PC-9 (cell line): ENCODE results near the gene PWWP2A. TPM values are rescaled to one million over a fixed set of nuclear protein-coding genes. Genes with fewer than 3 reads are reported as not detected.

Source experiments
- BruUV-seq: library from RNA; stranded (reverse); fragments of 400-500 nt; replicated peaks from 2 replicates; lab custom pipeline; 2021; lab: Mats Ljungman, UMichigan
- CTCF ChIA-PET: fragments of 300-600 bp; sonication (Branson Sonifier 250); formaldehyde crosslinking; loops from one replicate; lab custom pipeline; 2022; ENCODE audit warnings: antibody characterized with exemption; lab: Charles Lee
- POLR2A ChIA-PET: fragments of 300-600 bp; sonication (Branson Sonifier 250); formaldehyde crosslinking; loops from one replicate; lab custom pipeline; 2022; ENCODE audit warnings: antibody characterized with exemption; ENCODE audit not compliant: unreplicated experiment; lab: Charles Lee
- DNase-seq, 2 experiments: peaks; one replicate each; pipeline versions ENCODE4 v3.0.0 to v3.0.0-alpha.2; 2015 to 2022; ENCODE audit warnings: mixed read lengths in 1 of 2
- H2AFZ ChIP-seq: fragments of 200-600 bp; sonication (generic); 2 replicates; pipeline ENCODE4 v1.8.1; 2017; ENCODE audit warnings: antibody characterized with exemption
- H3F3A ChIP-seq: fragments of 200-600 bp; sonication (generic); 2 replicates; pipeline ENCODE4 v1.8.1; 2017; ENCODE audit warnings: antibody characterized with exemption, mild to moderate bottlenecking, low read depth; ENCODE audit not compliant: insufficient read depth
- H3K27ac ChIP-seq: fragments of 200-600 bp; sonication (generic); 2 replicates; pipeline ENCODE4 v1.6.1; 2016; ENCODE audit warnings: mixed run types
- H3K27me3 ChIP-seq: fragments of 200-600 bp; sonication (generic); 2 replicates; pipeline ENCODE4 v1.6.1; 2016; ENCODE audit warnings: low read depth, mixed run types; ENCODE audit not compliant: insufficient read depth
- H3K36me3 ChIP-seq: fragments of 200-600 bp; sonication (generic); 2 replicates; pipeline ENCODE4 v1.6.1; 2016; ENCODE audit warnings: low read depth, mixed run types
- H3K4me1 ChIP-seq: fragments of 200-600 bp; sonication (generic); replicated peaks from 2 replicates; pipeline ENCODE4 v1.6.1; 2016; ENCODE audit warnings: mixed run types; ENCODE audit not compliant: insufficient read depth
- H3K4me2 ChIP-seq: fragments of 200-600 bp; sonication (generic); 2 replicates; pipeline ENCODE4 v1.6.1; 2017; ENCODE audit warnings: mixed run types
- H3K4me3 ChIP-seq: fragments of 200-600 bp; sonication (generic); 2 replicates; pipeline ENCODE4 v1.6.1; 2016; ENCODE audit warnings: mixed run types
- H3K79me2 ChIP-seq: fragments of 200-600 bp; sonication (generic); 2 replicates; pipeline ENCODE4 v1.6.1; 2017; ENCODE audit warnings: low read depth, mixed run types
- H3K9me2 ChIP-seq: fragments of 200-600 bp; sonication (generic); 2 replicates; pipeline ENCODE4 v1.8.1; 2017; ENCODE audit warnings: mild to moderate bottlenecking; ENCODE audit not compliant: insufficient read depth
- H3K9me3 ChIP-seq: fragments of 200-600 bp; sonication (generic); 2 replicates; pipeline ENCODE4 v1.8.1; 2016; ENCODE audit warnings: low read depth; ENCODE audit not compliant: insufficient read depth
- H4K20me1 ChIP-seq: fragments of 200-600 bp; sonication (generic); 2 replicates; pipeline ENCODE4 v1.8.1; 2017; ENCODE audit not compliant: insufficient read depth
- CTCF ChIP-seq: fragments of 200-600 bp; sonication (generic); conservative IDR thresholded peaks from 2 replicates; pipeline ENCODE4 v1.6.1; 2017; ENCODE audit warnings: mixed run types, antibody characterized with exemption, mild to moderate bottlenecking, moderate library complexity
- EZH2 ChIP-seq: fragments of 200-600 bp; sonication (generic); IDR thresholded peaks from 2 replicates; pipeline ENCODE4 v1.8.0; 2017; ENCODE audit warnings: antibody characterized with exemption, low read depth
- intact Hi-C: fragments of 100-400 bp; cut with micrococcal nuclease; formaldehyde crosslinking; loops from one replicate; pipeline ENCODE4 v1.10.0; 2022; ENCODE audit not compliant: unreplicated experiment
- total RNA-seq: library from RNA; stranded (reverse); gene quantifications from 2 replicates; pipeline ENCODE4 v1.2.3, GENCODE V29; 2021

The PWWP2A gene
- total RNA-seq, 1 experiment from 2014 or later, result 19.9 TPM

- POLR2A ChIA-PET, result no interaction called here
- peaks cover 3% of the 10 kb centered on the region; the same call in 1 of the 2 replicates for H3F3A ChIP-seq
- TF ChIP-seq EZH2 (no peak), CTCF (no peak)
Observed at GRCh38 chr5:160044967-160045366, 74.3 kb downstream of the PWWP2A start.

GRCh38 chr5:160044391-160044804, 74.9 kb downstream of the PWWP2A start:
- H4K20me1 ChIP-seq, result no peaks in the 10 kb centered on the region
- no peaks in the 10 kb centered on the region for H3K27me3 ChIP-seq
- no peak for DNase-seq
- BruUV-seq, result no TSS peak
- CTCF ChIA-PET, result no interaction called here
- no peak overlapping the region for H3K4me3 ChIP-seq
- no peak overlapping the region for H2AFZ ChIP-seq
- no peaks in the 10 kb centered on the region for H3K79me2 ChIP-seq
- no peak overlapping the region for H3K4me2 ChIP-seq
- POLR2A ChIA-PET, result no interaction called here
- H3K4me1 ChIP-seq, result peaks cover 6% of the 10 kb centered on the region
- intact Hi-C loops, result no loop called here
- H3F3A ChIP-seq, result peaks cover 6% of the 10 kb centered on the region; the same call in 1 of the 2 replicates
- no peaks in the 10 kb centered on the region for H3K9me2 ChIP-seq
- no peak overlapping the region for H3K27ac ChIP-seq
- no peaks in the 10 kb centered on the region for H3K9me3 ChIP-seq
- peaks cover 15% of the 10 kb centered on the region for H3K36me3 ChIP-seq
- no peak for TF ChIP-seq EZH2
- no peak for TF ChIP-seq CTCF

More at GRCh38 chr5:160044967-160045366, 74.3 kb downstream of the PWWP2A start:
- H3K79me2 ChIP-seq, result no peaks in the 10 kb centered on the region
- no peak overlapping the region for H3K27ac ChIP-seq
- no peaks in the 10 kb centered on the region for H4K20me1 ChIP-seq
- peaks cover 20% of the 10 kb centered on the region for H3K36me3 ChIP-seq
- H3K9me2 ChIP-seq, result no peaks in the 10 kb centered on the region
- no peak overlapping the region for H3K4me3 ChIP-seq
- no peak overlapping the region for H2AFZ ChIP-seq
- no TSS peak for BruUV-seq
- H3K9me3 ChIP-seq, result no peaks in the 10 kb centered on the region
- DNase-seq, result no peak
- no peaks in the 10 kb centered on the region for H3K27me3 ChIP-seq
- intact Hi-C loops, result no loop called here
- no peak overlapping the region for H3K4me2 ChIP-seq
- H3K4me1 ChIP-seq, result peaks cover under 1% of the 10 kb centered on the region; the same call in 1 of the 2 replicates
- CTCF ChIA-PET, result no interaction called here

DNA sequence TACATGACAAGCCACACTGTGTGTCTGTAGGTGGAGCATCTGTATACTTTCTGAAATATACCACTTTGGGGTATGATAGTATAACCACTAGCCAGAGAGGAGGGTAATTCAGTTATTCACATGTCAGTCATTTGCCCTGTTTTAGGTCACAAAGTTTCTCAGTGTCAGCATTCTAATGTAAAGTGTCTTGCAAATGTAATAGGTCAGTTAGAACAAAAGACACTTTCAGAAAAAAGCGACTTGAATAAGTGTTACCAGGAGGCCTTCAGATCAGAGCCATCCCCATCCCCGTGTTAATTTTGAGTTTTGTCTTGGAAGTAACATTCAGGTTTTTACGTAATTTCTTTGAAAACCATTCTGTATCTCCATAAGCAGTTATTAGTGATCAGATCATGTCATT, 76.6 kb downstream of the PWWP2A start:
- ChIA-PET POLR2A (no interaction called here), CTCF (no interaction called here)
- intact Hi-C loops, result no loop called here
- H3K36me3 ChIP-seq, result peaks cover 18% of the 10 kb centered on the region
- DNase-seq, result no peak
- H3K27me3 ChIP-seq, result no peaks in the 10 kb centered on the region
- no peak overlapping the region for H3K27ac ChIP-seq
- H3K4me2 ChIP-seq, result no peak overlapping the region
- H4K20me1 ChIP-seq, result no peaks in the 10 kb centered on the region
- no peaks in the 10 kb centered on the region for H3K9me2 ChIP-seq
- BruUV-seq, result no TSS peak
- H2AFZ ChIP-seq, result no peak overlapping the region
- H3K79me2 ChIP-seq, result no peaks in the 10 kb centered on the region
- no peak overlapping the region for H3K4me3 ChIP-seq
- TF ChIP-seq CTCF (no peak), EZH2 (no peak)
- no peaks in the 10 kb centered on the region for H3K9me3 ChIP-seq
- H3F3A ChIP-seq, result 0 out of 2 replicates have a peak, but pooled peaks cover 9% of the 10 kb centered on the region
- H3K4me1 ChIP-seq, result peaks cover 8% of the 10 kb centered on the region

Other genes starting within 250 kb of the PWWP2A start
- gene ADRA1B, start 203.0 kb downstream of the PWWP2A start, total RNA-seq, result 4.6 and 6.0 TPM in 2 replicates
- 54.8 and 68.5 TPM in 2 replicates for gene TTC1, start 110.3 kb downstream of the PWWP2A start, total RNA-seq
- gene FABP6, start 110.1 kb upstream of the PWWP2A start, total RNA-seq, result 1.7 and 5.7 TPM in 2 replicates
- 33.9 and 34.7 TPM in 2 replicates for gene CCNJL, start 193.1 kb upstream of the PWWP2A start, total RNA-seq